DMS153 treated with DMSO at 0.1 percent for 48 hours (cell line): Measurements from ENCODE around the gene VHLL.

ENCODE experiments used
- DNase-seq: peaks from one replicate; lab custom pipeline; 2025; ENCODE audit not compliant: unreplicated experiment; lab: John Stamatoyannopoulos, UW

Gene VHLL

DNA sequence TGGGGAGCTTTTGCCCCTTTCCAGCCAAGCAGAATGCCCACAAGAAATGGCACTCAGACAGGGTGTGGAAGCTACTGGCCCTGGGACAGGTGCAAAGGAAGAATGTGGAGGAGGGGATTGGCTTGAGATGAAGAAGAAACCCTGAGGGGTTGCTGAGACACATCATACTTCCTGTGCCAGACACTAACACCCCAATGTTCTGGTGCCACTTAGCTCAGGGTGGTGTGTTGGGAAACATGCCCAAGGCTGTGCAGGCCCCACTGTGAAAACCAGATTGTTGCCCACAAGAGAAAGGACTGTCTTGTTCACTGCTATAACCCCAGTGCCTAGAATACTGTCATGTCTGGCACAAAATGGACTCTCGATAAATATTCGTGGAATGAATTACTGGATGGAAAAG, 41.4 kb downstream of the VHLL start:
- DNase-seq: no peak

DNA sequence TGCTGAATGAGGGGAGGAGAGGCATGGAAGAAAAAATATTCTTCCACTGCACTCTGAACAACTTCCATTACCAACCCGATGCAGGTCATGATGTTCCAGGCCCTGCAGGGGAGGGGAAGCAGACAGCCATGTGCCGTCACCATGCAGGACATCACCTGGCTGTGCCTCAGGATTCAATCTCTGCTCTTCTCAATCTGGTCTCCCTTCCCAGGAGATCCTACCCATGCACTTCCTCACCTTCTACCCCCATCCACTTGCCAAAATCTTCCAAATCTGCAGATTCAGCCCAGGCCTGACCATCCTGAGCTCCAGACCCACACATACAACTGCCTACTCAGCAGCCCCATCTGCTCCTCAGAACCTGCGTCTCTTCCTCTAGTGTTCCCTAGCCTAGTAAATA, 45.5 kb downstream of the VHLL start:
- DNase-seq: no peak

DNA sequence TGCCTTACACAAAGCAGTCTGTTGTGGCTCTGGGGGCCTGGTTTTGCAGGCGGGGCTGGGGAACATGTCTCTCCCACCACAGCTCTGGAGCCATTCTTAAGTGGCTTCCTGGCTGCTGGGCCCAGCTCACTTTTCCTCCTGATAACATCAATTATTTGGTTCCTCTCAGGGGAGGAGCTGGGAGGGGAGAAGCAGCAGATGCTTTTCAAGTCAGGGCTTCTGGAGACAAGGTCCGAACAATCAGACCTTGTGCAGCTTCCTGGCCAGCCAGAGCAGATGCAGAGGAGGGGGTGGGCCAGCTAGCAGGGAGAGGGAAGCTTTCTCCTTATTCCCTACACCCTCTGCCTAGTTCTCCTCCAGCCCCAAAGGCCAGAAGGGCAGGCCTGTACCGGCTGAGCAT, 47.6 kb downstream of the VHLL start:
- no peak for DNase-seq

DNA sequence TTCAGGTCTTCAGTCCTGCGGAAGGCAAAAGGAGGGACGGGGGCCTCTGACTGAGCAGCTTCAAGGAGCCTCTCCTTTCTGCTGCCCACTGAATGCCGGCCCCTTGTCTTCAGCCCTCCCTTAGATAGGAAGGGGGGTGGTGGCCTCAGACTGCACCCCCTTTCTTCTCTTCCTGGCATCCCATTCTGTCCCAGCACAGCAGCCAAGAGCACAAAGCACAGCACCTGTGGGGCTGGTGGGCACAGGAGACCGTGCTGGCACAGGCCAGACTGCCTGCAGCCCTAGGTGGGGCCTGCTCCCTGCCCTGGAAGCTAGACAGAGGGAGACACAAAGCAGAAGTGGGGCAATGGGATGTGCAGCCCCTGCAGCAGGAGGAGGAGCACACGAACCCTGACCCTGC, 49.5 kb downstream of the VHLL start:
- DNase-seq: no peak
